HCT116 (cell line): ENCODE measurements around the gene RFXANK. TPM values are rescaled to one million over a fixed set of nuclear protein-coding genes. Genes with fewer than 3 reads are reported as not detected.

ENCODE experiments used
- ATAC-seq: fragments of 200-7000 bp; cut with Tn5 transposase; 2 replicates; pipeline ENCODE4 v1.9.1; 2020; ENCODE audit warnings: mild to moderate bottlenecking, moderate library complexity
- BruUV-seq: library from RNA; stranded (reverse); fragments of 400-500 nt; replicated peaks from 2 replicates; lab custom pipeline; 2021; lab: Mats Ljungman, UMichigan
- CTCF ChIA-PET: fragments of 300-600 bp; sonication (Branson Sonifier 250); formaldehyde crosslinking; loops from one replicate; lab custom pipeline; 2021; ENCODE audit warnings: antibody characterized with exemption; lab: Charles Lee
- POLR2A ChIA-PET: fragments of 300-600, 350-600 bp; sonication (Branson Sonifier 250); formaldehyde crosslinking; loops from one replicate; lab custom pipeline; 2021; ENCODE audit warnings: antibody characterized with exemption; lab: Charles Lee
- RAD21 ChIA-PET, 2 experiments: fragments of 300-600 bp; sonication (Branson Sonifier 250); formaldehyde crosslinking; loops; one replicate each; lab custom pipeline; 2023; ENCODE audit warnings: low total read pairs in 2 of 2; ENCODE audit not compliant: uncharacterized antibody in 2 of 2, unreplicated experiment in 2 of 2, low non-redundant PET in 1 of 2; lab: Charles Lee
- DNase-seq: peaks from one replicate; pipeline ENCODE4 v3.0.0-alpha.2; 2010; ENCODE audit warnings: low read depth, low spot score
- H2AFZ ChIP-seq: fragments of 200-600 bp; shearing (Covaris generic), sonication (generic); 2 replicates; pipeline ENCODE4 v1.6.1; 2017; ENCODE audit warnings: low read depth, mixed run types, mixed read lengths, antibody characterized with exemption, low read length; ENCODE audit not compliant: poor library complexity, severe bottlenecking
- H3K27ac ChIP-seq: 2 replicates; pipeline ENCODE4 v1.5.1; 2012; ENCODE audit warnings: low read depth, low read length
- H3K27me3 ChIP-seq: fragments of 200-600 bp; sonication (generic); 2 replicates; pipeline ENCODE4 v1.6.1; 2016; ENCODE audit warnings: mixed run types, low read length, mixed read lengths; ENCODE audit not compliant: insufficient read depth
- H3K36me3 ChIP-seq, 2 experiments: fragments of 200-500 bp in 1 of 2; fragments of 200-600 bp in 1 of 2; sonication (Bioruptor generic) in 1 of 2; sonication (generic) in 1 of 2; 2 replicates each; pipeline versions ENCODE4 v1.5.1 to v1.6.1; 2014 to 2016; ENCODE audit warnings: low read length in 2 of 2, inconsistent platforms in 1 of 2, mixed read lengths in 1 of 2, mixed run types in 1 of 2; ENCODE audit not compliant: insufficient read depth in 2 of 2, control insufficient read depth in 1 of 2
- H3K4me1 ChIP-seq, 2 experiments: fragments of 200-600 bp in 1 of 2; sonication (generic) in 1 of 2; 2 replicates each; pipeline versions ENCODE4 v1.5.1 to v1.6.1; 2012 to 2017; ENCODE audit warnings: low read length in 2 of 2, inconsistent platforms in 1 of 2, mild to moderate bottlenecking in 1 of 2, mixed read lengths in 1 of 2, mixed run types in 1 of 2, moderate library complexity in 1 of 2; ENCODE audit not compliant: insufficient read depth in 2 of 2, control insufficient read depth in 1 of 2
- H3K4me2 ChIP-seq: fragments of 200-600 bp; sonication (generic); 2 replicates; pipeline ENCODE4 v1.6.1; 2017; ENCODE audit warnings: mixed run types, low read length, mixed read lengths
- H3K4me3 ChIP-seq, 2 experiments: fragments of 200-600 bp in 1 of 2; sonication (generic) in 1 of 2; replicated peaks in 1 of 2; 2 replicates each; pipeline ENCODE4 v1.5.1; 2011 to 2016; ENCODE audit warnings: low read length in 2 of 2, control low read depth in 1 of 2, low read depth in 1 of 2, mild to moderate bottlenecking in 1 of 2, mixed read lengths in 1 of 2, mixed run types in 1 of 2
- H3K79me2 ChIP-seq: fragments of 200-600 bp; sonication (generic); 2 replicates; pipeline ENCODE4 v1.6.1; 2017; ENCODE audit warnings: mild to moderate bottlenecking, mixed run types, low read length, moderate library complexity, mixed read lengths; ENCODE audit not compliant: insufficient read depth
- H3K9ac ChIP-seq: fragments of 200-600 bp; sonication (generic); 2 replicates; pipeline ENCODE4 v1.6.1; 2016; ENCODE audit warnings: low read length, mixed read lengths
- H3K9me2 ChIP-seq: fragments of 200-600 bp; sonication (generic), shearing (Covaris generic); 2 replicates; pipeline ENCODE4 v1.6.1; 2017; ENCODE audit warnings: mixed run types, mild to moderate bottlenecking, moderate library complexity; ENCODE audit not compliant: insufficient read depth
- H3K9me3 ChIP-seq, 2 experiments: fragments of 200-500 bp in 1 of 2; fragments of 200-600 bp in 1 of 2; sonication (Bioruptor generic) in 1 of 2; sonication (generic) in 1 of 2; 2 replicates each; pipeline ENCODE4 v1.6.1; 2014 to 2017; ENCODE audit warnings: low read length in 2 of 2, mixed read lengths in 2 of 2, inconsistent platforms in 1 of 2, low read depth in 1 of 2, mild to moderate bottlenecking in 1 of 2, mixed run types in 1 of 2, moderate library complexity in 1 of 2; ENCODE audit not compliant: control insufficient read depth in 1 of 2, insufficient read depth in 1 of 2
- H4K20me1 ChIP-seq: fragments of 200-600 bp; sonication (generic), shearing (Covaris generic); 2 replicates; pipeline ENCODE4 v1.6.1; 2017; ENCODE audit warnings: mixed run types, mild to moderate bottlenecking, moderate library complexity; ENCODE audit not compliant: insufficient read depth
- CBX3 ChIP-seq: IDR thresholded peaks from 2 replicates; pipeline ENCODE4 v1.6.1; 2012; ENCODE audit warnings: low read depth
- CTCF ChIP-seq, 3 experiments: fragments of 200-600 bp in 1 of 3; sonication (generic) in 1 of 3; IDR thresholded peaks in 2 of 3; conservative IDR thresholded peaks in 1 of 3; 2 replicates each; pipeline ENCODE4 v1.5.1; 2012 to 2017; ENCODE audit warnings: low read depth in 2 of 3, low read length in 2 of 3, antibody characterized with exemption in 1 of 3, borderline replicate concordance in 1 of 3, control low read depth in 1 of 3, mild to moderate bottlenecking in 1 of 3, mixed read lengths in 1 of 3, mixed run types in 1 of 3, moderate library complexity in 1 of 3; ENCODE audit not compliant: insufficient read depth in 1 of 3
- EGR1 ChIP-seq: IDR thresholded peaks from 2 replicates; pipeline ENCODE4 v1.6.1; 2012; ENCODE audit warnings: low read depth
- ELF1 ChIP-seq: IDR thresholded peaks from 2 replicates; pipeline ENCODE4 v1.6.1; 2012; ENCODE audit warnings: low read depth, borderline replicate concordance
- EZH2phosphoT487 ChIP-seq: fragments of 200-600 bp; IDR thresholded peaks from 2 replicates; pipeline ENCODE4 v1.6.1; 2018; ENCODE audit warnings: antibody characterized with exemption, borderline replicate concordance
- MAX ChIP-seq: IDR thresholded peaks from 2 replicates; pipeline ENCODE4 v1.6.1; 2012
- POLR2A ChIP-seq: IDR thresholded peaks from 2 replicates; pipeline ENCODE4 v1.7.0; 2011; ENCODE audit warnings: borderline replicate concordance; ENCODE audit not compliant: insufficient read depth, insufficient read length; ENCODE audit errors: extremely low read depth
- SIN3A ChIP-seq: IDR thresholded peaks from 2 replicates; pipeline ENCODE4 v1.6.1; 2012; ENCODE audit warnings: low read depth
- SP1 ChIP-seq: IDR thresholded peaks from 2 replicates; pipeline ENCODE4 v1.6.1; 2012; ENCODE audit warnings: low read depth
- TCF7L2 ChIP-seq: IDR thresholded peaks from 2 replicates; pipeline ENCODE4 v1.7.0; 2011; ENCODE audit warnings: borderline replicate concordance, inconsistent platforms; ENCODE audit not compliant: insufficient read depth, insufficient read length; ENCODE audit errors: extremely low read depth
- YY1 ChIP-seq: IDR thresholded peaks from 2 replicates; pipeline ENCODE4 v1.6.1; 2011; ENCODE audit warnings: low read length, low read depth, moderate library complexity, mild to moderate bottlenecking; ENCODE audit not compliant: insufficient replicate concordance; ENCODE audit errors: extremely low read depth
- ZFX ChIP-seq: fragments of 450-650 bp; IDR thresholded peaks from 2 replicates; pipeline ENCODE4 v1.6.1; 2017
- intact Hi-C: fragments of 100-400 bp; cut with micrococcal nuclease; formaldehyde crosslinking; loops from 2 replicates; pipeline ENCODE4 v1.10.0; 2022
- total RNA-seq: library from RNA; stranded (reverse); gene quantifications from one replicate; pipeline ENCODE4 v1.2.1, GENCODE V29; 2021; ENCODE audit not compliant: unreplicated experiment

Gene RFXANK
- total RNA-seq, 1 experiment from 2014 or later, result 78.9 TPM

- ChIA-PET POLR2A (no interaction called here), CTCF (no interaction called here), RAD21 (no interaction called here)
- H3K27me3 ChIP-seq, result no peaks in the 10 kb centered on the region
- H3K79me2 ChIP-seq, result no peaks in the 10 kb centered on the region
- H3K9me3 ChIP-seq, result peaks cover 0 to 3% of the 10 kb centered on the region in 2 experiments; a peak in 1 of 4 replicates
- TF ChIP-seq POLR2A (no peak), SP1 (no peak), SIN3A (no peak), EGR1 (no peak), YY1 (no peak), TCF7L2 (no peak), MAX (no peak), CTCF (IDR thresholded peaks at IDR 0.05 in 2 of 3, conservative IDR thresholded peaks at IDR 0.05 in 1 of 3; ENCODE audit: borderline replicate concordance in 1 of 3, insufficient read depth in 1 of 3, low read depth in 2 of 3, low read length in 2 of 3) (no peak), EZH2phosphoT487 (no peak), CBX3 (no peak), ELF1 (no peak), ZFX (no peak)
- no peaks in the 10 kb centered on the region for H3K36me3 ChIP-seq
- H2AFZ ChIP-seq, result no peak overlapping the region
- H3K4me1 ChIP-seq, result peaks cover 9 to 14% of the 10 kb centered on the region in 2 experiments
- DNase-seq (no peak), ATAC-seq (no peak)
- H3K4me3 ChIP-seq, result no peak overlapping the region
- no peaks in the 10 kb centered on the region for H3K9me2 ChIP-seq
- no peaks in the 10 kb centered on the region for H4K20me1 ChIP-seq
- no peak overlapping the region for H3K9ac ChIP-seq
- H3K4me2 ChIP-seq, result no peak overlapping the region
- no TSS peak for BruUV-seq
- intact Hi-C loops, result no loop called here
- H3K27ac ChIP-seq, result no peak overlapping the region
Observed at GRCh38 chr19:19223060-19223459, 31.0 kb downstream of the RFXANK start.
